Osteoblast (primary cell): ENCODE measurements around the gene ASB5. TPM values are rescaled to one million over a fixed set of nuclear protein-coding genes. Genes with fewer than 3 reads are reported as not detected.

Experiments
- DNase-seq: peaks from one replicate; pipeline ENCODE4 v3.0.0; 2011; ENCODE audit warnings: low spot score, mixed read lengths; ENCODE audit not compliant: insufficient read length; ENCODE audit errors: missing footprints
- H2AFZ ChIP-seq: 2 replicates; pipeline ENCODE4 v1.6.0; 2011; ENCODE audit warnings: mild to moderate bottlenecking, low read length
- H3K27ac ChIP-seq: 2 replicates; pipeline ENCODE4 v1.5.1; 2011; ENCODE audit warnings: mild to moderate bottlenecking, low read depth, low read length, moderate library complexity
- H3K27me3 ChIP-seq: 2 replicates; pipeline ENCODE4 v1.6.0; 2012; ENCODE audit warnings: mild to moderate bottlenecking, control low read depth, inconsistent platforms, low read length, moderate library complexity; ENCODE audit not compliant: insufficient read depth
- H3K36me3 ChIP-seq: 2 replicates; pipeline ENCODE4 v1.5.1; 2011; ENCODE audit warnings: mild to moderate bottlenecking, low read length, control low read depth, moderate library complexity; ENCODE audit not compliant: insufficient read depth
- H3K4me1 ChIP-seq: 2 replicates; pipeline ENCODE4 v1.5.1; 2011; ENCODE audit warnings: mild to moderate bottlenecking, low read length, control low read depth, moderate library complexity; ENCODE audit not compliant: insufficient read depth
- H3K4me2 ChIP-seq: 2 replicates; pipeline ENCODE4 v1.6.0; 2011; ENCODE audit warnings: mild to moderate bottlenecking, low read length; ENCODE audit not compliant: insufficient read depth
- H3K4me3 ChIP-seq: fragments of 200-600 bp; sonication (generic); 3 replicates; pipeline ENCODE4 v1.5.1; 2012; ENCODE audit warnings: mild to moderate bottlenecking, low read length, inconsistent platforms; ENCODE audit not compliant: insufficient read depth
- H3K79me2 ChIP-seq: 2 replicates; pipeline ENCODE4 v1.6.0; 2012; ENCODE audit warnings: mild to moderate bottlenecking, low read length, control low read depth, inconsistent platforms; ENCODE audit not compliant: insufficient read depth
- H3K9me3 ChIP-seq: 2 replicates; pipeline ENCODE4 v1.5.1; 2011; ENCODE audit warnings: low read depth, low read length, control low read depth
- H4K20me1 ChIP-seq: 2 replicates; pipeline ENCODE4 v1.6.0; 2012; ENCODE audit warnings: mild to moderate bottlenecking, low read length, control low read depth; ENCODE audit not compliant: insufficient read depth
- total RNA-seq: library from RNA; depleted of rRNA; stranded (reverse); fragments of >200 nt; gene quantifications from 2 replicates; pipeline ENCODE4 v1.2.3, GENCODE V29; 2012
- TF ChIP-seq, protein P1 (sequence below): IDR thresholded peaks from 2 replicates; pipeline ENCODE4 v1.5.1; 2011; ENCODE audit warnings: mild to moderate bottlenecking, low read depth, low read length, moderate library complexity; ENCODE audit errors: extremely low read depth

The ASB5 gene
- total RNA-seq, 1 donor, result 1.1 TPM

DNA sequence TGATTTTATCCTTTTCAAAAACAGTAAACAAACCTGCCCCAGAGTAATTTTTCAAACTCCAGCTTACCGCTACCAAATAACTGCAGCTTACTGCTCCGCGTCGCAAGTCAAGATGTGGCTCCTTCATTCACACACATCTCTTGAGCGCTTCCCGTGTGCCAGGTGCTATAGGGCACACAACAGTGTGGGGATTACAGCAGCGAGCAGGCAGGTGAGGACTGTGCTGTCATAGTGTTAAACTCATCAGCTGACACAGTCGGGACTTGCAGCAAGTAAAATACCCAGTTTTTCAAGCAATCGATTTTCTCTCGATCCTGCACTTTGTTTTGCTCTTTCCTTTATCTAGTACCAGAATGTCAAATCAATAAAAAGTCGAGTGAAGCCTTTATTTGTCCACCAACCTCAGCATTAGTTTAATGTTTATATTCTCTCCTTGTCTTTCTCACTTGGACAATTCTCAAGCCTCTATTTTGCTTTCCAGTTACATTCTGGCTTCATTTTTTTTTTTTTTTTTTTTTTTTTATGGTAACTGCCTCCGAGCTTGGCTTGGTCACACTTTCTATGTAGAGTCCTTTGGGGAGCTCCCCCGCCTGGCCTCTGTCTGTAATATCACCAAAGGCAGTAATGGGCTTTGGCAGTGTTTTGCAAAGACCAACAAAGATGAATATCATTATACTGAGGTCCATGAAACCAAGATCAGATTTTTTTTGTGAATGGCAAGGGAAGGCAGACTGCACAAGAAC, 8.3 kb upstream of the ASB5 start:
- Histone ChIP-seq H2AFZ (peak overlapping the region; percentile 84), H3K4me2 (peak overlapping the region; percentile 54), H3K4me3 (peak overlapping the region; percentile 41)

GRCh38 chr4:176276710-176277109, 7.7 kb upstream of the ASB5 start:
- no peak overlapping the region for H3K4me2 ChIP-seq
- no peaks in the 10 kb centered on the region for H4K20me1 ChIP-seq
- H3K79me2 ChIP-seq, result no peaks in the 10 kb centered on the region
- no peaks in the 10 kb centered on the region for H3K27me3 ChIP-seq
- peaks cover 24% of the 10 kb centered on the region for H3K4me1 ChIP-seq
- no peaks in the 10 kb centered on the region for H3K9me3 ChIP-seq
- H3K36me3 ChIP-seq, result no peaks in the 10 kb centered on the region
- TF ChIP-seq, protein P1, sequence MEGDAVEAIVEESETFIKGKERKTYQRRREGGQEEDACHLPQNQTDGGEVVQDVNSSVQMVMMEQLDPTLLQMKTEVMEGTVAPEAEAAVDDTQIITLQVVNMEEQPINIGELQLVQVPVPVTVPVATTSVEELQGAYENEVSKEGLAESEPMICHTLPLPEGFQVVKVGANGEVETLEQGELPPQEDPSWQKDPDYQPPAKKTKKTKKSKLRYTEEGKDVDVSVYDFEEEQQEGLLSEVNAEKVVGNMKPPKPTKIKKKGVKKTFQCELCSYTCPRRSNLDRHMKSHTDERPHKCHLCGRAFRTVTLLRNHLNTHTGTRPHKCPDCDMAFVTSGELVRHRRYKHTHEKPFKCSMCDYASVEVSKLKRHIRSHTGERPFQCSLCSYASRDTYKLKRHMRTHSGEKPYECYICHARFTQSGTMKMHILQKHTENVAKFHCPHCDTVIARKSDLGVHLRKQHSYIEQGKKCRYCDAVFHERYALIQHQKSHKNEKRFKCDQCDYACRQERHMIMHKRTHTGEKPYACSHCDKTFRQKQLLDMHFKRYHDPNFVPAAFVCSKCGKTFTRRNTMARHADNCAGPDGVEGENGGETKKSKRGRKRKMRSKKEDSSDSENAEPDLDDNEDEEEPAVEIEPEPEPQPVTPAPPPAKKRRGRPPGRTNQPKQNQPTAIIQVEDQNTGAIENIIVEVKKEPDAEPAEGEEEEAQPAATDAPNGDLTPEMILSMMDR, result no peak
- H3K4me3 ChIP-seq, result peak overlapping the region; percentile 41
- H3K27ac ChIP-seq, result no peak overlapping the region
- H2AFZ ChIP-seq, result peak overlapping the region; percentile 84
- no peak for DNase-seq

More for the DNA sequence above, 8.3 kb upstream of the ASB5 start:
- no peaks in the 10 kb centered on the region for H3K27me3 ChIP-seq
- no peaks in the 10 kb centered on the region for H3K36me3 ChIP-seq
- H3K79me2 ChIP-seq, result no peaks in the 10 kb centered on the region
- peak overlapping the region; percentile 2 for H3K27ac ChIP-seq
- DNase-seq, result peak; percentile 84
- H3K4me1 ChIP-seq, result peaks cover 20% of the 10 kb centered on the region
- H3K9me3 ChIP-seq, result no peaks in the 10 kb centered on the region
- TF ChIP-seq, protein P1, result peak; percentile 68
- no peaks in the 10 kb centered on the region for H4K20me1 ChIP-seq

DNA sequence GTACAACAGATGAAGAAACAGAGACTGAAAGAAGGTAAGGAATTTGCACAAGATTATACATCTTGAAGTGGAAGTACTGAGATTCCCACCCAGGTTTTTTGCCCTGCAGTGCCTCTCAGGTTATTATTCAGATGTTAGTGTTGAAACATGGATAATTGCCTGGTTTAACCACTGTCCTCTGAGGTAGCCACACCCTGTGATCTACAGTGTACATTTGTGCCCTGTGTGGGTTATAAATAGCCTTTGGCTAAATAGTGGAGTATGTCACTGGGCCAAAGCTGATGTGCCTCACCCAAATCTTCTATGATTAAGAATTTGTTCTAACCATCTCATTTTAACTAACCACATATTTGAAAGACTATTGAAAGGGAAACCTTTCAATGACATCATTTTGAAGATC, 5.4 kb upstream of the ASB5 start:
- H2AFZ ChIP-seq, result no peak overlapping the region
- H3K36me3 ChIP-seq, result no peaks in the 10 kb centered on the region
- peak overlapping the region; percentile 56 for H3K27ac ChIP-seq
- TF ChIP-seq, protein P1, result no peak
- H3K27me3 ChIP-seq, result no peaks in the 10 kb centered on the region
- peak; percentile 57 for DNase-seq
- H3K4me1 ChIP-seq, result peaks cover 41% of the 10 kb centered on the region
- peak overlapping the region; percentile 17 for H3K4me2 ChIP-seq
- H3K4me3 ChIP-seq, result no peak overlapping the region
- no peaks in the 10 kb centered on the region for H3K9me3 ChIP-seq
- H4K20me1 ChIP-seq, result no peaks in the 10 kb centered on the region
- H3K79me2 ChIP-seq, result no peaks in the 10 kb centered on the region

DNA sequence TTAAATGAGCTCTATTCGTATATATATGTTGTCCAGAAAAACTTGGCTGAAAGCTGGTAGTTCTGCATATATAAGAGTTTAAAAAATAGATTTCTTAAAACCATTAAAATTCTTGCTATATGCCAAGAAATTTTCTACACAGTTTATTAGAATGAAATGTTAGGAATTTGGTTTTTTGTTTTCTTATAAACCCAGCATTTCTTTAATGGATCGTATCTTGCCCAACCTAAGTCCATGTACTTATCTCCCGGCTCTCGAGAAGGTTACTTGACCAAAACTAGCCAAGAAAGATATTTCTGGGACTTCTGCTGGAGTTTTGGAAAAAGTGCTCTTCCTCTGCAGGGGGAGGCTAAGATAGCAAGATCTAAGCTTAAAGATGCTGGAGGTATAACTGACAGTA, 4.7 kb upstream of the ASB5 start:
- no peaks in the 10 kb centered on the region for H3K27me3 ChIP-seq
- DNase-seq, result no peak
- peak overlapping the region; percentile 56 for H3K27ac ChIP-seq
- no peak overlapping the region for H3K4me3 ChIP-seq
- no peaks in the 10 kb centered on the region for H3K36me3 ChIP-seq
- peak overlapping the region; percentile 17 for H3K4me2 ChIP-seq
- H3K79me2 ChIP-seq, result no peaks in the 10 kb centered on the region
- H2AFZ ChIP-seq, result no peak overlapping the region
- H4K20me1 ChIP-seq, result no peaks in the 10 kb centered on the region
- no peaks in the 10 kb centered on the region for H3K9me3 ChIP-seq
- TF ChIP-seq, protein P1, result no peak
- peaks cover 41% of the 10 kb centered on the region for H3K4me1 ChIP-seq
